NCI-H146 (cell line): Measurements from ENCODE around the gene GOSR2.
"Not testable (repeated sequence)": the region's sequence is repeated elsewhere in the genome, so short reads cannot be mapped to it uniquely, and the experiment has no call there.

Experiments
- DNase-seq: peaks from one replicate; lab custom pipeline; 2025; lab: John Stamatoyannopoulos, UW

Gene GOSR2

DNA sequence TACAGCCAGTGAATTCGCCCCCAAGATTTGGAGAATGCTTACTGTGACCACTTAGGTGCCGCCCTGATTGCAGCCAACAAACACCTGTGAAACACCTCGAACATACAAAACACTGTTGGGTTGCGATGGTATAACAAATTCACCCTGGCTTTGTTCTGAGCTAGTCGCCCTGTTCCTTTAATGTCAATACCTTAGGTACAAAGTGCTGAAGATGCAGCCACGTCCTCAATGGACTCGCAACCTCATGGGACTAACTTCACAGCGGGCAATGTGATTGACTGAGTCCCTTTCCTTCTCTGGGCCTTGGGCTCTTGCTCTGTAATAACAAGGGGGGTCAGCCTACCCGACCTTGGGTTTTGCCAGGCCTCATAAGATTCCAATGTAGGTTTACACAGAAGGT lies 28.9 kb upstream of the GOSR2 start:
- DNase-seq: no peak

DNA sequence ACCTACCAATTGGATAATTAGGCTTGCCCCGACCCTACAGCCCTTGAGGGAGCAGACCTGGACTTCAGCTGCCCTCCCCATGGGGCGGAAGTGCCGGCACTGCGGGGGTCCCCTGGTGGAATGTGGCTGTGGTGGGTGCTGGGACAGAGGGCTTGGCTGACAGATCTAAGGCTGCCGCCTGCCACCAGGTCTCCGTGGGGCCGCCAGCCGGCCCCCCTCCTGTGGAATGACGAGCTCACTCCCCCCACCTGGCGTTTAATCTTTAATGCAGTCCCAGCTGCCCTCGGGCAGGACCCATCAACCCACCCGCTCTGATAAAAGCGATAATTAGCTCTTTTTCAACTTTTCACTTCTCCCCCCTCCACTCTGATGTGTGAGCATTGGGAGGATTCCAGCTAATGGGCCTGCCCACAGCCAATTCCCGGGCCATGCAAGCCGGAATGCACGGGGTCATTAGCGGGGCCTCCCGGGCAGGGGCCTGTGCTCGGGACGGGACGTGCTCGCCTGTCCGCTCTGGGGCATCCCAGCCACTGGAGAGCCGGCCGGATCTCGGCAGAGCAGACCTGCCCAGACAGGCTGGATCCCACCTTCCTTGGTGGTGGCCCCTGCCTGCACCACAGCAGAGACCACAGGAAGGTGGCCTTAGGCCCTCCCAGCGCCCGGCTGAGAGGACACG lies 28.3 kb upstream of the GOSR2 start:
- DNase-seq: peak; percentile 36

DNA sequence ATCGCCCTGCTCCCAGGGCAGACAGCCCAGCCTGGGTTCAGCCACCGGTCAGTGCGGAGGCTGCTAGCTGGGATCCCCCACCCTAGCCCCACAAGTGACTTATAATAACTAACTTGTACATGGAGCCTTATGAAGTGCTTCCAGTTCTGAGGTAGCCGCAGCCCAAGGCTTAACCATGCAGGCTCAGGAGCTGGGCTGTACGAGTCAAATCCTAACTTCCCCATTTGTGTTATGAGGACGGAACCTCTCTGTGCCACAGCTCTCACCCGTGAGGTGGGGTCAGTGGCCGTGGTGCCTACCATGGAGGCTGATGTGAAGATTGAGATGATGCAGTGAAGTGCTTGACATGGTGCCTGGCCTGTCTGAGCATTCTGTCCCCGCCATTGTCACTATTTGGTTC lies 27.8 kb upstream of the GOSR2 start:
- DNase-seq: no peak

- DNase-seq: no peak
Observed at GRCh38 chr17:46896991-46897390, 26.0 kb upstream of the GOSR2 start.

DNA sequence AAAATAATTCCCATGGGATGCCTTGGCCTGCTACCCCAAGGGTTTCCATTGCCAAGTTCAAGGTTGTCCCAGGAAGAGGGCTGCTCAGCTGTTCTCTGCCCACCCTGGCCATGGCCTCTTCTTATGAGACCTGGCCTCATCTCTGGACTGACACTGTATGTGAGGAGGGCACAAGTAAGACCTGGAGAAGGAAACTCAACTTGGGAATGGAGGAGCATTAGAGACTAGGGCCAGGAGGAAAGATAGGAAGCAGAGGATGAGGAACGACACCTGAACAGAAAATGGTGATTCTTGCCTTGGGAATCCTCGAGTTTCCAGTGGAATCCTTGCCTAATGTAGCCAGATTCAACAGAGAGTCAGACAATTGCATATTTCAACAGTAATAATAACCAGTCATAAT lies 24.6 kb upstream of the GOSR2 start:
- no peak for DNase-seq

GRCh38 chr17:46898860-46899259 lies 24.1 kb upstream of the GOSR2 start:
- no peak for DNase-seq

GRCh38 chr17:46901291-46901690 lies 21.7 kb upstream of the GOSR2 start:
- no peak for DNase-seq

- no peak for DNase-seq
Observed at GRCh38 chr17:46903762-46904672, 18.9 kb upstream of the GOSR2 start.

DNA sequence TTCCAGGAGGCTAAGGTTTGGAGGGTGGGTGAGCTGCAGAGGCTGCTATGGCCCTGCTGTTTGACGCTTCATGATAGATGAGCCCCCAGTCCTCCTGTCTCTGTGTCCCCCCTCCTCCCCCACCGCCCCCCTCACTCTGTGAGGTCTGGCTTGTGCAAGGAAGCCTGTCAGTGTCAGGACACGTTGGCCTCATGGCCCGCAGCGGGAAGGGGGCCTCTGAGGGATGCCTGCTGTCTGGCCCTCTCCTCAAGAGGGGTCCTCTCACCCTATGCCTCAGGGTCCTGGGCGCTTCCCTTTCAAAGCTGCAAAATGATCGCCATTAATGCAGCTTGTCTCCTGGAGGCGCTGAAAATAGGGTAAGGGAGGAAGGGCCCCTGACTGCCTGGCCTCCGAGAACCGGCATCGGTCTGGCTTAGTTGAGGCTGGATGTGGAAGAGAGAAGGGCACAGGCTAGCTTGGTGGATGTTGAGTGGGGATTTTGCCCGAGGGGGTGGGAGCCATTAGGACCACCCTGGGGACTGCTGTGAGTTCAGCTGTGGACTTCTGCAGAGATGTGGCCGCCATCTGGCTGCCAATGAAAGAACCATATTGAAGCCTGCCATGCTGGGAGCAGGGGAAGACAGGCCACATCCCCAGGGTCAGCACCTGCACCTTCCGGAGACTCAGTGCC lies 14.8 kb upstream of the GOSR2 start:
- DNase-seq: no peak

DNA sequence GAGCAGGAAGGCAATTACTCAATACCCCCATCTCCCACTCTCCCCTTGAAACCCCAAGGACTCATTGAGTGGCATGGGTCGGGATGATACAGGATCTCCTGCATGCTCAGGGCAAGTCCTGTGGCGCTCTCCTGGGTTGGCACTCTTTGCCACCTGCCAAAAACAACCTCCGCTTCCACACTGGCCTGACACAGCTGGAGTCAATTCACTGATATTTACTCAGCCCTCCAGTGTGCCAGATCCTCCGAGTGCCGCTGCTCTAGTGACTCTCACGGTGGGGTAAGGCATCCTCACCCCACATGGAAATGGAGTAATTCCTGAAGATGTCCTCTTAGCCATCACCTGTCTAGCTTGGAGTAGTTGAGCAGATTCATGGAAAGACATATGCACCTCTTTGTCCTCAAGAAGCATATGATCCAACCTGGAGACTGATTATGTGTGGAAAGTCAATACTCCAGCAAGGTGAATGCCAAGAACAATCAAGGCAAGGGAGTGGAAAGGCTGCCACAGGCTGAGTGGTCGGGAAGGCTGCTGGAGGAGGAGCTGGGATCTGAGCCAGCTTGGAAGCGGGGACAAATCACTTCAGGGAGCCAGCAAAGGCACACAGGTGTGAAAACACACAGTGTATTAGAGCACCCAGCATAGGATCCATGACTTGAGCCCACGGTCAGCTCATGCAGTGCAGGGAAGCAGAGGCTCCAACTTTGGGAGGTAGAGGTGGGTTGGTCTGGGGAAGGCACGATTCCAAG lies 12.6 kb upstream of the GOSR2 start:
- DNase-seq: peak; percentile 52

- DNase-seq: no peak
Observed at GRCh38 chr17:46911311-46911710, 11.6 kb upstream of the GOSR2 start.

DNA sequence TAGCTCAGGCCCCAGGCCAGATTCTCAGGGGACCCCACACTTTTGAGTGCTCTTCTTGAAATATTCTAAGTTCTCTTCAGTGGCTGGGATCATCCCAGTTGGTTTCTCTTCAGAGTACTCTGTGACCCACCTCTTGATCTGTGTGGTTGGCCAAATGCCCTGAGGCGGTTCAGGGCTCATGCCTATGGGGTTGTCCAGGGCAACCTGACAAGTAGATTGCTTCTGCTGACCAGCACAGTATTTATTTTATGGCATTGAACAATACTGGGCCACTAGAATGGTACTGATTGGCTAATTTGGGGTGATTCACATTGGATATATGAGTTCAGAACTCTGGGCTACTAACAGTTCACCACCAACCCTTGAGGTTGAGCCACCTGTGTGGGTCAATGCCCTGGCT lies 7.4 kb upstream of the GOSR2 start:
- DNase-seq: peak; percentile 73

DNA sequence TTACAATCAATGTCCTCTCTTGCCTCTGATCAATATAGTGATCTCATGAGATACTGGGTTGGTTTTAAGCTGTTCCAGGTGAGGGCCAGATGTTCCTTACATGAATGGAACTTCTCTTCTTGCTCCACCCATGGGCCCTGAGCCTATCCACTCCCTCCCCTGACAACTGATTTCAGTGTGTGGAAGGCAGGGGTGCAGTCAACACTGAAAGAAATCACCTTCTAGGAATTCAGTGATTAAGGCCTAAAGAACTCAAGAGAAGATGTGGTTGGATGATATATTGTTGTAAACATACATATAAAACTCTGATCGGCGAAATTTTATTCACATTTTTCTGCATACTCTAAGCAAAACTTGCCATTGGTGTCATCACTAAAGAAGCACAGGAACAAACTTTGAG lies 6.7 kb upstream of the GOSR2 start:
- DNase-seq: no peak

DNA sequence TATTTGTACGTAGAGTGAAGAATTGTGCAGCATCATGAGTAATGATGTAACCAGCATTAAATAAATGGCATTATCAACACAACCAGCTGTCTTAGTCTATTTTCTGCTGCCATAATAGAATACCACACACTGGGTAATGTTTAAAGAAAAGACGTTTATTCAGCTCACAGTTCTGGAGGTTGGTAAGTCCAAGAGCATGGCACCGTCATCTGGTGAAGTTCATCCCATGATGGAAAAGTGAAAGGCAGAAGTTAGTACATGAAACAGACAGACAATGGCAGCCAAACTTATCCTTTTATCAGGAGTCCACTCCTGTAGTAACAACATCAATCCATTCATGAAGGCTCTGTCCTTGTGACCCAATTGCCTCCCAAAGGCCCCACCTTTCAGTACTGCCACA lies 6.3 kb upstream of the GOSR2 start:
- no peak for DNase-seq

- no peak for DNase-seq
Observed at GRCh38 chr17:46917041-46917440, 5.9 kb upstream of the GOSR2 start.

GRCh38 chr17:46917516-46917915 lies 5.4 kb upstream of the GOSR2 start:
- DNase-seq: no peak

DNA sequence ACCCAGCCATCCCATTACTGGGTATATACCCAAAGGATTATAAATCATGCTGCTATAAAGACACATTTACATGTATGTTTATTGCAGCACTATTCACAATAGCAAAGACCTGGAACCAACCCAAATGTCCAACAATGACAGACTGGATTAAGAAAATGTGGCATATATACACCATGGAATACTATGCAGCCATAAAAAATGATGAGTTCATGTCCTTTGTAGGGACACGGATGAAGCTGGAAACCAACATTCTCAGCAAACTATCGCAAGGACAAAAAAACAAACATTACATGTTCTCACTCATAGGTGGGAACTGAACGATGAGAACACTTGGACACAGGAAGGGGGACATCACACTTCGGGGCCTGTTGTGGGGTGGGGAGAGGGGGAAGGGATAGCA lies 998 bp upstream of the GOSR2 start:
- not testable (repeated sequence) for DNase-seq

GRCh38 chr17:46922487-46922803 lies 515 bp upstream of the GOSR2 start:
- no peak for DNase-seq

GRCh38 chr17:46925185-46925868 lies 2.4 kb downstream of the GOSR2 start:
- DNase-seq: no peak

- no peak for DNase-seq
Observed at GRCh38 chr17:46928467-46929261, 5.7 kb downstream of the GOSR2 start.

GRCh38 chr17:46929413-46929812 lies 6.5 kb downstream of the GOSR2 start:
- no peak for DNase-seq
